Measurements from ENCODE around the gene JAZF1. TPM values are rescaled to one million over a fixed set of nuclear protein-coding genes. Genes with fewer than 3 reads are reported as not detected.

Gene JAZF1
- total and polyA plus RNA-seq, 2 of the 8 experiments (the other 6 are each of a cell fraction or from before 2014, with no cell fraction given) = 2.6 to 21.8 TPM

GRCh38 chr7:28061824-28062196, 118.8 kb downstream of the JAZF1 start:
- H2BK15ac ChIP-seq (ENCODE audit: low read length) = no peak overlapping the region
- H3K14ac ChIP-seq (ENCODE audit: insufficient read length) = no peak overlapping the region
- H4K20me1 ChIP-seq (replicated peaks in 1 of 2; ENCODE audit: control insufficient read depth in 1 of 2, insufficient read depth in 2 of 2, low read length in 2 of 2) = no peaks in the 10 kb centered on the region
- H3K79me2 ChIP-seq (ENCODE audit: control insufficient read depth in 1 of 2, insufficient read depth in 2 of 2, low read length in 2 of 2) = no peaks in the 10 kb centered on the region
- H4K8ac ChIP-seq (ENCODE audit: extremely low read depth, insufficient read depth, low read length) = no peak overlapping the region
- H3K4me1 ChIP-seq (replicated peaks in 1 of 4; ENCODE audit: control insufficient read depth in 3 of 4, insufficient read depth in 4 of 4, low read length in 3 of 4) = peaks cover 2 to 7% (median 4%) of the 10 kb centered on the region in 4 experiments; a peak in 6 of 7 replicates
- no peak overlapping the region for H2BK5ac ChIP-seq (ENCODE audit: low read depth, low read length)
- H3K79me1 ChIP-seq (ENCODE audit: low read depth, low read length) = no peaks in the 10 kb centered on the region
- no peaks in the 10 kb centered on the region for H3K27me3 ChIP-seq (replicated peaks in 1 of 4; ENCODE audit: control insufficient read depth in 3 of 4, extremely low read depth in 1 of 4, insufficient read depth in 3 of 4, low read length in 3 of 4)
- no peak overlapping the region for H2BK120ac ChIP-seq (replicated peaks; ENCODE audit: low read depth, low read length)
- no peaks in the 10 kb centered on the region for H3K36me3 ChIP-seq (ENCODE audit: control insufficient read depth in 2 of 4, insufficient read depth in 4 of 4, low read length in 3 of 4)
- POLR2A ChIA-PET (ENCODE audit: partially characterized antibody) = interaction anchor here (1.4 kb wide), 1 partner anchor 32 kb away, joined by 3 read pairs; no protein-coding TSS in a partner anchor
- H3K23ac ChIP-seq (ENCODE audit: insufficient read length) = no peak overlapping the region
- no peak overlapping the region for H3K9ac ChIP-seq (replicated peaks in 1 of 4; ENCODE audit: extremely low read depth in 1 of 4, low read depth in 3 of 4, low read length in 3 of 4)
- H2BK12ac ChIP-seq (ENCODE audit: low read depth, low read length) = no peak overlapping the region; the same call in 1 of the 2 replicates
- H3K4ac ChIP-seq (replicated peaks; ENCODE audit: insufficient read length, low read depth, low read length) = no peak overlapping the region
- no peak overlapping the region for H4K91ac ChIP-seq (replicated peaks; ENCODE audit: insufficient read length, low read length)
- no peak overlapping the region for H3K27ac ChIP-seq (ENCODE audit: low read depth, low read length)
- FAIRE-seq (no peak), DNase-seq (ENCODE audit: low read depth in 1 of 2, low spot score in 2 of 2) (no peak)
- CTCF ChIA-PET (ENCODE audit: partially characterized antibody) = interaction anchor here (0.6 to 9.2 kb wide), 34 partner anchors 9 to 866 kb away, joined by 3 to 181 read pairs (median 4); partner anchors contain the start of gene HOXA13
- WGBS, 2 experiments (ENCODE audit: extremely low coverage in 1 of 2, insufficient coverage in 1 of 2, insufficient read length in 1 of 2, insufficient replicate concordance in 2 of 2, low coverage in 1 of 2, low lambda C conversion rate in 2 of 2, missing lambda C conversion rate in 1 of 2) = 66% methylated on average over 4 of the region's 4 CpGs; no CpG with 5 or more reads in 1 of the 2 experiments
- no peak overlapping the region for H3K18ac ChIP-seq (ENCODE audit: extremely low read depth, low read length)
- H2AK5ac ChIP-seq (ENCODE audit: low read depth, low read length) = no peak overlapping the region
- H3K9me3 ChIP-seq (ENCODE audit: insufficient read depth in 2 of 2, low read depth in 1 of 2, low read length in 1 of 2) = no peaks in the 10 kb centered on the region
- no peak overlapping the region for H2AFZ ChIP-seq (ENCODE audit: low read length)
- no peak overlapping the region for H4K5ac ChIP-seq (ENCODE audit: insufficient read length, low read depth, low read length)
- H3K4me2 ChIP-seq (ENCODE audit: insufficient read depth in 1 of 2, low read depth in 2 of 2, low read length in 2 of 2) = no peak overlapping the region
- no peak overlapping the region for H2BK20ac ChIP-seq (ENCODE audit: low read length)
- 0 out of 2 replicates have a peak, but pooled peaks cover 2% of the 10 kb centered on the region for H3K23me2 ChIP-seq (ENCODE audit: low read depth, low read length)
- H3K56ac ChIP-seq (replicated peaks; ENCODE audit: insufficient read length, low read depth, low read length) = no peak overlapping the region
- H3K4me3 ChIP-seq (ENCODE audit: extremely low read depth in 1 of 4, insufficient read depth in 2 of 4, low read depth in 3 of 4, low read length in 4 of 4) = no peak overlapping the region
- no peak for TF ChIP-seq JUND (IDR thresholded peaks at IDR 0.05; ENCODE audit: low read length)
- no peak for TF ChIP-seq TAF7 (optimal IDR thresholded peaks at IDR 0.05; ENCODE audit: borderline replicate concordance, low read depth, low read length)
- no peak for TF ChIP-seq TCF12 (IDR thresholded peaks at IDR 0.05; ENCODE audit: low read depth, low read length)
- no peak for TF ChIP-seq POLR2AphosphoS5 (IDR thresholded peaks at IDR 0.05; ENCODE audit: low read depth, low read length)
- no peak for TF ChIP-seq KDM1A (IDR thresholded peaks at IDR 0.05; ENCODE audit: borderline replicate concordance, low read length)
- no peak for TF ChIP-seq CBX5 (IDR thresholded peaks at IDR 0.05; ENCODE audit: low read depth, low read length)
- TF ChIP-seq ASH2L (IDR thresholded peaks at IDR 0.05; ENCODE audit: low read length) = no peak
- no peak for TF ChIP-seq TAF1 (IDR thresholded peaks at IDR 0.05; ENCODE audit: low read depth, low read length)
- TF ChIP-seq KDM4A (IDR thresholded peaks at IDR 0.05; ENCODE audit: low read depth, low read length, severe bottlenecking) = no peak
- TF ChIP-seq CTBP2 (IDR thresholded peaks at IDR 0.05; ENCODE audit: borderline replicate concordance, insufficient read depth, insufficient read length, low read length) = no peak
- no peak for TF ChIP-seq BRCA1 (IDR thresholded peaks at IDR 0.05; ENCODE audit: low read depth, low read length)
- TF ChIP-seq HDAC2 (IDR thresholded peaks at IDR 0.05; ENCODE audit: borderline replicate concordance in 1 of 2, low read depth in 2 of 2, low read length in 2 of 2) = no peak
- TF ChIP-seq EP300 (IDR thresholded peaks at IDR 0.05; ENCODE audit: borderline replicate concordance in 1 of 2, low read depth in 2 of 2, low read length in 2 of 2) = no peak
- TF ChIP-seq SIX5 (IDR thresholded peaks at IDR 0.05; ENCODE audit: low read depth, low read length) = no peak

Data from H1 (cell line).